Measurements from ENCODE around the gene GNG3.

GNG3 gene

DNA sequence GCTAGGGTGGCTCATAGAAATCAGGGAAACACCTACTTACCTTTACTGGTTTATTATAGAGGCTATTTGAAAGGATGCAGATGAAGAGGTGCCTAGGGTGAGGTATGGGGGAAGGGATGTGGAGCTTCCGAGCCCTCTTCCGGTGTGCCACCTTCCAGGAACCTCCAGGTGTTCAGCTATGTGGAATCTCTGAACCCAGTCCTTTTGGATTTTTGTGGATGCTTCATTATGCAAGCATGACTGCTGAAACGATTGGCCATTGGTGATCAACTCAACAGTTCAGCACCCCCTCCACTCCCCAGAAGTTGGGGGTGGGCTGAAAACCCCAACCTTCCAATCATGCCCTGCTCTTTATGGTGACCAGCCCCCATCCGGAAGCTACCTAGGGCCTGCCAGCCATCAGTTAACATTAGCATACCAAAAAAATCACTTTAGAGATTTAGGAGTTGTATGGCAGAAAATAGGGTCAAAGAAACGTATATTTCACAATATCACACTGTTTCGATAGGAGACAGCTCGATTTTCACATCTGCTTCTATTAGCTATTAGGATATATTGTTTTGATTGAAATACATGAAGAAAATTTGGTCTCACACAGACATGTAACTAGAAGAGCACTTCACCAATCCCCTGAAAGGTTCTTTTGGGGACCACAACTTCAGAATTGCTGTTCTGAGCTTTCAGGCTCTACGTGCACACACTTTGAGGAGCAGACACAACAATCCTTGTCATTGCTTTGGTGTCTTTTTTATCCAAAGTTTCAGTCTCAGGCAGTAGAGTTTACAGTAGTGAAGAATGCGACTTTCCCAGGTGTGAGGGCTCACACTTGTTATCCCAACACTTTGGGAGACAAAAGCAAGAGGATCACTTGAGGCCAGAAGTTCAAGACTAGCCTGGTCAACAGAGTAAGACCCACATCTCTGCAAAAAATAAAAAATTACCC lies 50.6 kb downstream of the GNG3 start:
- DNase-seq (ENCODE audit: low spot score) = no peak
